Measurements from ENCODE around the gene CTXN2. TPM values are rescaled to one million over a fixed set of nuclear protein-coding genes. Genes with fewer than 3 reads are reported as not detected.

Gene CTXN2
- total and polyA plus RNA-seq, 2 of the 13 experiments (the other 11 are each of a cell fraction or from before 2014, with no cell fraction given): not detected

- TF ChIP-seq RFXANK (CRISPR knock-in tag; IDR thresholded peaks at IDR 0.05) (no peak), SIX1 (CRISPR knock-in tag; IDR thresholded peaks at IDR 0.05; ENCODE audit: borderline replicate concordance) (no peak), HMGXB3 (CRISPR knock-in tag; IDR thresholded peaks at IDR 0.05; ENCODE audit: borderline replicate concordance) (no peak), ZNF362 (CRISPR knock-in tag; IDR thresholded peaks at IDR 0.05; ENCODE audit: borderline replicate concordance) (no peak), ZFP1 (CRISPR knock-in tag; IDR thresholded peaks at IDR 0.05) (no peak), ZBTB38 (CRISPR knock-in tag; IDR thresholded peaks at IDR 0.05) (no peak), GRHL1 (CRISPR knock-in tag; conservative IDR thresholded peaks at IDR 0.05) (no peak), PAXIP1 (CRISPR knock-in tag; conservative IDR thresholded peaks at IDR 0.05) (no peak), KDM4B (CRISPR knock-in tag; IDR thresholded peaks at IDR 0.05) (no peak), ZNF484 (CRISPR knock-in tag; IDR thresholded peaks at IDR 0.05; ENCODE audit: borderline replicate concordance, low read depth) (no peak), MED13 (CRISPR knock-in tag; IDR thresholded peaks at IDR 0.05) (no peak), ZBTB14 (CRISPR knock-in tag; IDR thresholded peaks at IDR 0.05) (no peak), HBP1 (CRISPR knock-in tag; IDR thresholded peaks at IDR 0.05; ENCODE audit: low read depth) (no peak), ZFAT (CRISPR knock-in tag; conservative IDR thresholded peaks at IDR 0.05) (no peak), PHF20 (CRISPR knock-in tag; IDR thresholded peaks at IDR 0.05) (peak; percentile 23; the same call in 1 of the 2 replicates)
These were observed 13.5 kb upstream of the CTXN2 start, which contains the start of gene MYEF2 (continued) for GRCh38 chr15:48177766-48178647.

Data from HepG2 (cell line).